Psoas muscle (tissue), 8 donors: ENCODE data around the gene GPR17. TPM values are rescaled to one million over a fixed set of nuclear protein-coding genes. Genes with fewer than 3 reads are reported as not detected.

Source experiments
- ATAC-seq, 4 donors: fragments of 200-7000 bp; cut with Tn5 transposase; one replicate each; pipeline ENCODE4 v1.9.1; 2020; ENCODE audit warnings: moderate library complexity in 3 of 4, mild to moderate bottlenecking in 2 of 4
- DNase-seq, 2 donors: peaks; one replicate each; pipeline ENCODE4 v3.0.0-alpha.2; 2020
- H3K27ac ChIP-seq: fragments of 200-600 bp; one replicate; pipeline ENCODE4 v1.8.0; 2022
- H3K27me3 ChIP-seq, 3 donors: fragments of 200-600 bp in 1 of 3; one replicate each; pipeline versions ENCODE4 v1.6.1 to v1.8.0; 2013 to 2022; ENCODE audit warnings: low read length in 2 of 3, mild to moderate bottlenecking in 2 of 3, moderate library complexity in 1 of 3; ENCODE audit not compliant: insufficient read depth in 3 of 3
- H3K36me3 ChIP-seq, 2 donors: fragments of 200-600 bp in 1 of 2; one replicate each; pipeline versions ENCODE4 v1.6.1 to v1.8.0; 2013 to 2022; ENCODE audit warnings: low read depth in 1 of 2, mild to moderate bottlenecking in 1 of 2, moderate library complexity in 1 of 2; ENCODE audit not compliant: insufficient read depth in 1 of 2
- H3K4me1 ChIP-seq: fragments of 200-600 bp; one replicate; pipeline ENCODE4 v1.8.0; 2022
- H3K4me3 ChIP-seq: fragments of 200-600 bp; one replicate; pipeline ENCODE4 v1.8.0; 2022; ENCODE audit warnings: mild to moderate bottlenecking
- H3K9me3 ChIP-seq: fragments of 200-600 bp; one replicate; pipeline ENCODE4 v1.8.0; 2022
- CTCF ChIP-seq: fragments of 200-600 bp; IDR thresholded peaks from one replicate; pipeline ENCODE4 v1.8.0; 2022; ENCODE audit warnings: antibody characterized with exemption
- WGBS, 3 donors: extraction: QIAGEN DNeasy Blood & Tissue Kit; methylation state at CpG; one replicate each; pipeline versions ENCODE4 v1.1.6 to v1.1.7; 2013; 5-methylcytosine and 5-hydroxymethylcytosine counted together
- intact Hi-C, 2 donors: fragments of 100-400 bp; cut with DNase I; formaldehyde crosslinking; loops; one replicate each; pipeline versions ENCODE4 v1.11.0 to v1.14.2; 2022
- polyA plus RNA-seq, 3 donors: library from polyadenylated mRNA; stranded (reverse); fragments of 200-250 nt; gene quantifications; one replicate each; pipeline ENCODE4 v1.2.3, GENCODE V29; 2013
- total RNA-seq, 4 donors: library from RNA; stranded (reverse); fragmentation: NEBNext Ultra II Directional in 2 of 4; extraction: Animal tissue kit (Norgen Biotek cat#: 25700) in 2 of 4; gene quantifications; one replicate each; pipeline versions ENCODE4 v1.2.1 to v1.2.4, GENCODE V29; 2021 to 2023
- donor health status: healthy with polysubstance abuse.
- donor health status: DM: no; HTN: no; CAD: no; lungs with moderate emphysema.
- donor health status: Bipolar disorder and iron deficiency.
- donor health status: healthy.
- donor health status: DM: yes; HTN: yes; CAD: no.
- donor health status: DM: no; HTN: no; CAD: no.
- donor health status: DM: no; HTN: no; CAD: no.
- donor health status: DM: yes; HTN: yes; CAD: no.

GPR17 gene
- total and polyA plus RNA-seq, 7 donors: 0.14 to 0.35 (median 0.19) TPM; not detected in 3

- no peaks in the 10 kb centered on the region for H3K9me3 ChIP-seq
- H3K4me3 ChIP-seq: no peak overlapping the region
- no peak for ATAC-seq
- WGBS, 3 donors: 51 to 54% (median 52%) methylated on average over 16 of the region's 16 CpGs
- no peaks in the 10 kb centered on the region for H3K27me3 ChIP-seq
- intact Hi-C loops: no loop called here
- TF ChIP-seq CTCF: no peak
- no peaks in the 10 kb centered on the region for H3K36me3 ChIP-seq
- peak; percentile 19 to 53 for DNase-seq
- H3K27ac ChIP-seq: no peak overlapping the region
- H3K4me1 ChIP-seq: peaks cover 18% of the 10 kb centered on the region
Observed at GRCh38 chr2:127634066-127634617, 11.8 kb upstream of the GPR17 start.

GRCh38 chr2:127634626-127635379 lies 11.2 kb upstream of the GPR17 start:
- ATAC-seq: no peak
- Histone ChIP-seq H3K9me3 (no peaks in the 10 kb centered on the region), H3K36me3 (no peaks in the 10 kb centered on the region), H3K4me1 (peaks cover 18% of the 10 kb centered on the region), H3K27me3 (no peaks in the 10 kb centered on the region), H3K4me3 (no peak overlapping the region), H3K27ac (no peak overlapping the region)
- intact Hi-C loops: no loop called here
- peak; percentile 7 to 43 for DNase-seq
- WGBS, 3 donors: 89 to 93% (median 91%) methylated on average over 17 of the region's 17 CpGs
- TF ChIP-seq CTCF: no peak

GRCh38 chr2:127635380-127636237 lies 10.3 kb upstream of the GPR17 start:
- no peak for TF ChIP-seq CTCF
- intact Hi-C loops: no loop called here
- no peaks in the 10 kb centered on the region for H3K36me3 ChIP-seq
- no peak overlapping the region for H3K27ac ChIP-seq
- ATAC-seq (no peak), DNase-seq (peak in 1 of 2 donors; percentile 12)
- peaks cover 18% of the 10 kb centered on the region for H3K4me1 ChIP-seq
- no peak overlapping the region for H3K4me3 ChIP-seq
- WGBS, 3 donors: 94 to 96% (median 94%) methylated on average over 18 to 19 of the region's 19 CpGs
- no peaks in the 10 kb centered on the region for H3K9me3 ChIP-seq
- no peaks in the 10 kb centered on the region for H3K27me3 ChIP-seq

GRCh38 chr2:127636248-127637235 lies 9.4 kb upstream of the GPR17 start:
- TF ChIP-seq CTCF: no peak
- peak in 1 of 2 donors; percentile 16 for DNase-seq
- peak overlapping the region; percentile 60 for H3K27ac ChIP-seq
- H3K36me3 ChIP-seq: no peaks in the 10 kb centered on the region
- H3K4me3 ChIP-seq: no peak overlapping the region
- intact Hi-C loops: no loop called here
- peaks cover 18% of the 10 kb centered on the region for H3K4me1 ChIP-seq
- WGBS, 3 donors: 91 to 93% (median 93%) methylated on average over 31 to 33 of the region's 33 CpGs
- ATAC-seq: no peak
- H3K27me3 ChIP-seq: no peaks in the 10 kb centered on the region
- H3K9me3 ChIP-seq: no peaks in the 10 kb centered on the region
